Activated naive CD4-positive, alpha-beta T cell treated with anti-CD3 and anti-CD28 coated beads, Interleukin-2, amount 10 ng/mL, durations not matched to agents 7 days and 5 days (primary cell): ENCODE measurements around the gene NDUFC1.

Source experiments
- CTCF ChIA-PET: fragments of 350-600 bp; sonication (Branson Sonifier 250); formaldehyde crosslinking; loops from one replicate; lab custom pipeline; 2021; ENCODE audit warnings: antibody characterized with exemption; lab: Charles Lee
- DNase-seq: peaks from one replicate; pipeline ENCODE4 v3.0.0-alpha.2; 2020
- H3K27ac Mint-ChIP-seq: one replicate; pipeline ENCODE4 v1.8.0; 2021; ENCODE audit warnings: mild to moderate bottlenecking, moderate library complexity, mixed read lengths
- H3K27me3 Mint-ChIP-seq: one replicate; pipeline ENCODE4 v1.8.0; 2021; ENCODE audit warnings: mild to moderate bottlenecking, mixed read lengths
- H3K36me3 Mint-ChIP-seq: one replicate; pipeline ENCODE4 v1.8.0; 2021; ENCODE audit warnings: mixed read lengths
- H3K4me1 Mint-ChIP-seq: one replicate; pipeline ENCODE4 v1.8.0; 2021; ENCODE audit warnings: mixed read lengths
- H3K4me3 Mint-ChIP-seq: one replicate; pipeline ENCODE4 v1.8.0; 2021; ENCODE audit warnings: mild to moderate bottlenecking, moderate library complexity, mixed read lengths
- H3K9me3 Mint-ChIP-seq: one replicate; pipeline ENCODE4 v1.8.0; 2021; ENCODE audit warnings: mixed read lengths

The NDUFC1 gene

GRCh38 chr4:139253713-139254112 is 48.6 kb downstream of the NDUFC1 start:
- Mint-ChIP-seq H3K4me3 (no peak overlapping the region), H3K4me1 (no peaks in the 10 kb centered on the region), H3K36me3 (no peaks in the 10 kb centered on the region), H3K9me3 (no peaks in the 10 kb centered on the region), H3K27ac (no peak overlapping the region), H3K27me3 (peaks cover 12% of the 10 kb centered on the region)
- no peak for DNase-seq
- CTCF ChIA-PET, result interaction anchor here (1.6 kb wide), 1 partner anchor 25 kb away, joined by 5 read pairs; no protein-coding TSS in a partner anchor

DNA sequence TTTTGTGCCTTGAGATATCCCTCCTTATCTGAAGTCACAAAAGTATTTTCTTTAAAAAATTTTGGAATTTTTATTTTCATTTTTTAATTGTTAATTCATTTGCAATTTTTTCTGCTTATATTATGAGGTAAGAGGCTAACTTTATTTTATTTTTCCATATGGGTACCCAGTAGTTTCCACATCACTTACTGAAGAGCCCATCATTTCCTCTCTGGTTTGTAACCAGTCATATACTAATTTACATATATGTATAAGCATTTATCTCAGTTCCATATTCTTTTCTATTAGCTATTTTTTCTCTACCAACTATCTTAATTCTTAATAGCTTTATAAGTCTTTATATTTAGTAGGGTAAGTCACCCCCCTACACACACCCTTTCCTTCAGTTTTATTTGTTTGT is 49.2 kb downstream of the NDUFC1 start:
- Mint-ChIP-seq H3K36me3 (no peaks in the 10 kb centered on the region), H3K4me1 (no peaks in the 10 kb centered on the region), H3K27me3 (peaks cover 8% of the 10 kb centered on the region), H3K9me3 (no peaks in the 10 kb centered on the region), H3K4me3 (no peak overlapping the region), H3K27ac (no peak overlapping the region)
- no peak for DNase-seq
- CTCF ChIA-PET, result no interaction called here

DNA sequence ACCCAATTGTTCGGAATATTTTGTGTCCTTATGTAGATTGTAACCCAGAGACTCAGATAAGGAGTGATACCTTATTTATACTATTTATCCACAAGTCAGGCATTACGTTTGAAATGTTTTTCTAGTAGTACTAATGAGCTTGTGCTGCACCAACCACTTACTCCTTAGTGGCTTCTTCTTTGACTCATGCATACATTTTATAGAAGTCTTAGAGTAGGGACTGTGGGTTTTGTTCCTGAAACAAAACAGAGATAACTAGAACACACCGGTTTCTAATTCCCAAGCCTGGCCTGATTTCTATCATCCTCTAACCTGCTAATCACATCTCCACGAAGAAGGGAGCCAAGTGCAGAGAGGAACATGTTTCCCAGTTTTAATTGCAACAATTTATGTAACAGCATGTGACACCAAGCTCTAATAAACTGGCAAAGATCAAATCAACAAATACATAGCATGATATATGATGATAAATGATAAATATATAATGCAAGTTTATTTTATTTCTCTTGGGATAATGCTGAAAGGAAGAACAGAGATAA is 54.5 kb downstream of the NDUFC1 start:
- DNase-seq, result no peak
- Mint-ChIP-seq H3K4me3 (no peak overlapping the region), H3K36me3 (no peaks in the 10 kb centered on the region), H3K9me3 (no peaks in the 10 kb centered on the region), H3K27me3 (no peaks in the 10 kb centered on the region), H3K4me1 (no peaks in the 10 kb centered on the region), H3K27ac (no peak overlapping the region)
- CTCF ChIA-PET, result interaction anchor here (0.6 kb wide), 1 partner anchor 46 kb away, joined by 5 read pairs; no protein-coding TSS in a partner anchor

DNA sequence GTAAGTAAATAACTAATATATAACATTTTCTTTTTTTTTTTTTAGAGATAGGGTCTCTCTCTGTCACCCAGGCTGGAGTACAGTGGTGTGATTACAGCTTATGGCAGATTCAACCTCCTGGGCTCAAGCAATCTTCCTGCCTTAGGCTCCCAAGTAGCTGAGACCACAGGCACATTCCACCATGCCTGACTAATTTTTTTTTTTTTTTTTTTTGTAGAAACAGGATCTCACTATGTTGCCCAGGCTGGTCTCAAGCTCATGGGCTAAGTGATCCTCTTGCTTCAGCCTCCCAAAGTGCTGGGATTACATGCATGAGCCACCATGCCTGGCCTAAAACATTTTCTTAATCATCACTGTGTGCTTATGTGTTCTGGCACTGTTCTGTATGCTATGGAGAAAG is 55.0 kb downstream of the NDUFC1 start:
- no peak for DNase-seq
- CTCF ChIA-PET, result no interaction called here
- H3K27me3 Mint-ChIP-seq, result no peaks in the 10 kb centered on the region
- H3K9me3 Mint-ChIP-seq, result no peaks in the 10 kb centered on the region
- no peak overlapping the region for H3K4me3 Mint-ChIP-seq
- H3K4me1 Mint-ChIP-seq, result no peaks in the 10 kb centered on the region
- no peaks in the 10 kb centered on the region for H3K36me3 Mint-ChIP-seq
- no peak overlapping the region for H3K27ac Mint-ChIP-seq

- Mint-ChIP-seq H3K4me3 (no peak overlapping the region), H3K4me1 (no peaks in the 10 kb centered on the region), H3K27ac (no peak overlapping the region), H3K9me3 (no peaks in the 10 kb centered on the region), H3K36me3 (no peaks in the 10 kb centered on the region), H3K27me3 (no peaks in the 10 kb centered on the region)
- CTCF ChIA-PET, result no interaction called here
- DNase-seq, result no peak
Observed at GRCh38 chr4:139246166-139246565, 56.1 kb downstream of the NDUFC1 start.

GRCh38 chr4:139245590-139245989 is 56.7 kb downstream of the NDUFC1 start:
- H3K9me3 Mint-ChIP-seq, result no peaks in the 10 kb centered on the region
- no peak for DNase-seq
- H3K27me3 Mint-ChIP-seq, result no peaks in the 10 kb centered on the region
- no peaks in the 10 kb centered on the region for H3K4me1 Mint-ChIP-seq
- no peak overlapping the region for H3K4me3 Mint-ChIP-seq
- no peaks in the 10 kb centered on the region for H3K36me3 Mint-ChIP-seq
- no peak overlapping the region for H3K27ac Mint-ChIP-seq
- CTCF ChIA-PET, result no interaction called here

DNA sequence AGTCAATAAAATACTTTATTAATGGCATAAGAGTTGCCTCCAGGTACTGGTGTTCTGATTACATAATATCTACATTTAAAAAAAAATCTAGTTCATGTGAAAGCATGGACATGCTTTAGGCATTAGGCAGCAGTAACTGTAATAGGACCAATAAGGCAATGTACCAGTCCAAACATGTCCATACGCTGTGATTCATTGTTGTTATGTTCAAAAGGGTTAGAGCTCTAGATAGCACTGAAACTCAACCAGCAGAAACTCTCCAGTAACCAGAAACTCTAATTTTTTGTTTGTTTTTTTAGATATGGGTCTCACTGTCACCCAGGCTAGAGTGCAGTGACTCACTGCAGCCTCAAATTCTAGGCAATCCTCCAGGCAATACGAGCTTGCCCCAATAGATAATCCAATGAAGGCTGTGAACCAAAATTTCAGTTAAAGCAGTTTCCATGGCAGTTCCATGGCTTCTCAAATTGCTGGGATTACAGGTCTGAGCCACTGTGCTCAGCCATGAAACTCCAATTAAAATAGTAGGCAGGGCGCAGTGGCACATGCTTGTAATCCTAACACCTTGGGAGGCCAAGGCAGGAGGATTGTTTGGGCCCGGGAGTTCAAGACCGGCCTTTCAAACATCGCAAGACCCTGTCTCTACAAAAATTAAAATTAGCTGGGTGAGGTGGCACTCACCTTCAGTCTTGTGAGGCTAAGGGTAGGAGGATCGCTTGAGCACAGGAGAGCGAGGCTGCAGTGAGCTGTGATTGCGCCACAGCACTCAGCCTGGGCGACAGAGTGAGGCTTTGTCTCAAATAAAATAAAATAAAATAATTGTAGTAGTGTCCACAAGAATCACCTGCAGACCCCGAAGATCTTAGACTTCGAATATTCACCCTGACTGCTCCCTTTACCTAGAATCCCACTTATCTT is 58.6 kb downstream of the NDUFC1 start:
- no peaks in the 10 kb centered on the region for H3K9me3 Mint-ChIP-seq
- H3K27me3 Mint-ChIP-seq, result no peaks in the 10 kb centered on the region
- no peak for DNase-seq
- H3K4me1 Mint-ChIP-seq, result no peaks in the 10 kb centered on the region
- no peak overlapping the region for H3K4me3 Mint-ChIP-seq
- no peak overlapping the region for H3K27ac Mint-ChIP-seq
- H3K36me3 Mint-ChIP-seq, result no peaks in the 10 kb centered on the region
- CTCF ChIA-PET, result no interaction called here

- Mint-ChIP-seq H3K27me3 (no peaks in the 10 kb centered on the region), H3K27ac (no peak overlapping the region), H3K4me1 (no peaks in the 10 kb centered on the region), H3K9me3 (no peaks in the 10 kb centered on the region), H3K4me3 (no peak overlapping the region), H3K36me3 (no peaks in the 10 kb centered on the region)
- no peak for DNase-seq
- CTCF ChIA-PET, result no interaction called here
Observed at GRCh38 chr4:139242511-139243051, 59.7 kb downstream of the NDUFC1 start.

DNA sequence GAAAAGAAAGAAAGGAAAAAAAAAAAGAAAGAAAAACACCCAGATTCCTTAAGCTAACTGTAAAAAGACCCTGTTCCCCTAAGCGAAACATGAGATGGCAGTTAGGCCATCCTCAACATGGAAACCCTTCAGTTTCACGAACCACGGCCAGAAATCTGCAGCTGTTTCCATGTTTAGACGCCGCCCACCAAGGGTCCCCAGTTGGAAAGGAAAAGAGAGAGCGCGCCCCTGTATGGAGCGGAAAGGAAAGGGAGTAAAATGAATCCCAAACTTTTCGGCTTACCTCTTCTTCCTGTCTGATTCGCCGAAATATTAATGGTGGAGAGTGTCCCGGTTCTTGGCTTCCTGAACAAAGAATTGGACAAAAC is 60.5 kb downstream of the NDUFC1 start:
- no peaks in the 10 kb centered on the region for H3K4me1 Mint-ChIP-seq
- CTCF ChIA-PET, result no interaction called here

DNA sequence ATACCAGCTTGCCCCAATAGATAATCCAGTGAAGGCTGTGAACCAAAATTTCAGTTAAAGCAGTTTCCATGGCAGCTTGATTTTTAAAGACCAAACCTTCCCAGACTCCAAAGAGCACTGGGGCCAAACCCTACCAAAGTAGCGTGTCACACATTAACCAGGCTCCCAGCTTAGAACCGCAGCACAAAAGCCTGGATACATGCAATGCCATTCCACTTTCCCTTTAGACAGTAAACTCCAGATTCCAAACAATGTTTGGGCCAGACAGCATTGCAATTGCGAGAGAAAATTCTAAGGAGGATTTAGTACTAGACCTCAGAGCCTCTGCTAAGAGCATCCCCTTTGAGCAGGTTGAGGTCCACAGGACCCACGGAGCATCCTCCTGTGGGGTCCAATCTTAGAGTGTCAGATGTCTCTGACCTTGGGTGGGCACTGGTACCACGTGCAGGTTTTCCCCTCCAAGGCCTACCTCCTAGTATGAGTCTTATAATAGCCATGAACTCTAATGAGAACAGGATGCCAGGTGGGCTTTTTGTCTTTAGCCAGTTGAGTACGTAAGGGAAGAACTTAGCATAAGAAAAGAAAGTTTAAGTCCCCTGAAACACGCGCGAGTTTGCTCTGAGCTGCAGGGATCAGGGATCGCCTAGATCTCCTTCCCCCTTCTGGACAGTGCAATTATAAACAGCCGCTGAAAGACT is 61.0 kb downstream of the NDUFC1 start:
- Mint-ChIP-seq H3K27me3 (no peaks in the 10 kb centered on the region), H3K36me3 (no peaks in the 10 kb centered on the region), H3K27ac (no peak overlapping the region), H3K4me3 (no peak overlapping the region), H3K9me3 (no peaks in the 10 kb centered on the region), H3K4me1 (no peaks in the 10 kb centered on the region)
- CTCF ChIA-PET, result no interaction called here
- DNase-seq, result no peak

More for the DNA sequence above, 60.5 kb downstream of the NDUFC1 start:
- DNase-seq, result no peak
- no peaks in the 10 kb centered on the region for H3K27me3 Mint-ChIP-seq
- H3K9me3 Mint-ChIP-seq, result no peaks in the 10 kb centered on the region
- H3K36me3 Mint-ChIP-seq, result no peaks in the 10 kb centered on the region
- H3K4me3 Mint-ChIP-seq, result no peak overlapping the region
- no peak overlapping the region for H3K27ac Mint-ChIP-seq
